ENCODE measurements around the gene CYP2E1.
"Not testable (repeated sequence)": the region's sequence is repeated elsewhere in the genome, so short reads cannot be mapped to it uniquely, and the experiment has no call there.

Gene CYP2E1

DNA sequence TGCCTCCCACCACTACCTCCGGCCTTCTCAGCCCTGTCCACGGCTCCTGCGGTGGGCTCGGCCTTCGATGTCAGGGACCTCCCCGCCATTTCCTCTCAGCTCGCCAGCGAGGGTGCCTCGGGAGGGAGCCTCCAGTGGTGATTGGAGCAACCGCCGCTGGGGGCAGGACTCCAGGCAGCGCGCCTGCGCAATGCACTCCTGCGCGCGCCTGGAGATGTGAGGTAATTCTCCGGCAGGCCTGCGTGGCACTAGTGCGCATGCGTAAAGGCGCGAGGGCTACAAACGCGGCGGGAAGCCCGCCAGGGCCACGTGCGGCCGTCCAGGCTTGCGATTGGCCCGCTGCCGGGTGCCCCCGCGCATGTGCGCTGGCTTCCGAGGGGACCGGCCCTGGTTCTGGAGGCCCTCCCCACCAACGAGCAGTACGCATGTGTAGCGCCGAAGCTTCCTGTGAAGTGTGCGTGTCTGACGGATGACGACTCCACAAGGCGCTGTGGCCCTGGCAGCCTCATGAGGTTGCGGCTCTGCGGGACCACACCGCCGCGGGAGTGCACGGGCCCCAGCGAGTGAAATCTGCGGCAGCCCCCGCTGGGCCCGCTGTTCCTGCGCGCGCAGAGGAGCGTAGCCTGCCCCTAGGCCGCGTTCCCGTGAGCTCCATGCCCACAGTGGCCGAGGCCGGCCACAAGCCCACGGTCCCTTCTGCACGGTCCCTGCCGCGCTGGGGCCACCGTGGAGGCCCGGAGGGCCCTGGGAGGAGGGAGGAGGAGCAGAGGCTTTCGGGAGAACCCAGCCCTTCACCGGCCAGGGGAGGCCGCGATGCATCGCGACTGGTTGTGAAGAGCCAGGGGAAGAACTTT, 38.5 kb downstream of the CYP2E1 start, which contains the start of gene SYCE1:
TSS of gene SYCE1 (minus strand) at position 143 of the 854 bp plus-strand sequence. CDS start at position 89, 54 bp downstream.
- DNase-seq (ENCODE audit: extremely low spot score), result no peak
- ChIA-PET CTCF (no interaction called here), POLR2A (no interaction called here)
- TF ChIP-seq ARNT (IDR thresholded peaks at IDR 0.05) (no peak), HDGF (IDR thresholded peaks at IDR 0.05; ENCODE audit: borderline replicate concordance) (no peak), TARDBP (IDR thresholded peaks at IDR 0.05) (no peak), FOXK2 (IDR thresholded peaks at IDR 0.05) (no peak), ZNF384 (IDR thresholded peaks at IDR 0.05) (no peak), FOXA1 (IDR thresholded peaks at IDR 0.05) (no peak), SP1 (IDR thresholded peaks at IDR 0.05) (no peak), BHLHE40 (IDR thresholded peaks at IDR 0.05; ENCODE audit: borderline replicate concordance) (no peak), LEF1 (IDR thresholded peaks at IDR 0.05; ENCODE audit: borderline replicate concordance) (no peak), ELF4 (IDR thresholded peaks at IDR 0.05) (no peak), SUZ12 (IDR thresholded peaks at IDR 0.05) (no peak), FOXM1 (IDR thresholded peaks at IDR 0.05; ENCODE audit: borderline replicate concordance) (no peak), NFRKB (IDR thresholded peaks at IDR 0.05) (no peak), L3MBTL2 (conservative IDR thresholded peaks at IDR 0.05) (no peak)
- TF ChIP-seq, protein P1, sequence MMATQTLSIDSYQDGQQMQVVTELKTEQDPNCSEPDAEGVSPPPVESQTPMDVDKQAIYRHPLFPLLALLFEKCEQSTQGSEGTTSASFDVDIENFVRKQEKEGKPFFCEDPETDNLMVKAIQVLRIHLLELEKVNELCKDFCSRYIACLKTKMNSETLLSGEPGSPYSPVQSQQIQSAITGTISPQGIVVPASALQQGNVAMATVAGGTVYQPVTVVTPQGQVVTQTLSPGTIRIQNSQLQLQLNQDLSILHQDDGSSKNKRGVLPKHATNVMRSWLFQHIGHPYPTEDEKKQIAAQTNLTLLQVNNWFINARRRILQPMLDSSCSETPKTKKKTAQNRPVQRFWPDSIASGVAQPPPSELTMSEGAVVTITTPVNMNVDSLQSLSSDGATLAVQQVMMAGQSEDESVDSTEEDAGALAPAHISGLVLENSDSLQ (IDR thresholded peaks at IDR 0.05), result no peak

DNA sequence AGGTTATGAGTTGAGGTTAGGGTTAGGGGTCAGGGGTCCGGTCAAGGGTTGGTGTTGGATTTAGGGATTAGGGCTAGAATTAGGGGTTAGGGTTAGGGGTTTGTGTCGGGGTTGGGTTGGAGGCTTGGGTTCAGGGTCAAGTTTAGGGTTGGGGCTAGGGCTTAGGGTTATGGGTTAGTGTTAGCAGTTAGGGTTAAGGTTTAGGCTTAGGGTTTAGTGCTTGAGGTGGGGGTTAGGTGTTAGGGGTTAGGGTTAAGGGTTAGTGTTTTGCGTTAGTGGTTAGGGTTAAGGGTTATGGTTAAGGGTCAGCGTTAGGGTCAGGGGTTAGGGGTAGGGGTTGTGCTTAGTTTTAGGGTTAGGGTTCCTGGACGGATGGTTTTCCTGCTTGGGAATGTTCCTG, 40.0 kb downstream of the CYP2E1 start:
- no peak for TF ChIP-seq FOXK2 (IDR thresholded peaks at IDR 0.05)
- no peak for TF ChIP-seq BHLHE40 (IDR thresholded peaks at IDR 0.05; ENCODE audit: borderline replicate concordance)
- TF ChIP-seq SUZ12 (IDR thresholded peaks at IDR 0.05), result no peak
- TF ChIP-seq, protein P1 (IDR thresholded peaks at IDR 0.05), result no peak
- no peak for TF ChIP-seq FOXM1 (IDR thresholded peaks at IDR 0.05; ENCODE audit: borderline replicate concordance)
- no peak for TF ChIP-seq HDGF (IDR thresholded peaks at IDR 0.05; ENCODE audit: borderline replicate concordance)
- no peak for TF ChIP-seq SP1 (IDR thresholded peaks at IDR 0.05)
- no peak for TF ChIP-seq TARDBP (IDR thresholded peaks at IDR 0.05)
- no peak for TF ChIP-seq ZNF384 (IDR thresholded peaks at IDR 0.05)
- no peak for TF ChIP-seq NFRKB (IDR thresholded peaks at IDR 0.05)
- no peak for TF ChIP-seq CTBP1 (IDR thresholded peaks at IDR 0.05; ENCODE audit: borderline replicate concordance)
- no peak for TF ChIP-seq LEF1 (IDR thresholded peaks at IDR 0.05; ENCODE audit: borderline replicate concordance)
- no peak for TF ChIP-seq FOXA1 (IDR thresholded peaks at IDR 0.05)
- TF ChIP-seq L3MBTL2 (conservative IDR thresholded peaks at IDR 0.05), result no peak
- TF ChIP-seq ELF4 (IDR thresholded peaks at IDR 0.05), result no peak
- no peak for TF ChIP-seq ARNT (IDR thresholded peaks at IDR 0.05)
- POLR2A ChIA-PET, result no interaction called here
- DNase-seq (ENCODE audit: extremely low spot score), result no peak
- CTCF ChIA-PET, result no interaction called here

DNA sequence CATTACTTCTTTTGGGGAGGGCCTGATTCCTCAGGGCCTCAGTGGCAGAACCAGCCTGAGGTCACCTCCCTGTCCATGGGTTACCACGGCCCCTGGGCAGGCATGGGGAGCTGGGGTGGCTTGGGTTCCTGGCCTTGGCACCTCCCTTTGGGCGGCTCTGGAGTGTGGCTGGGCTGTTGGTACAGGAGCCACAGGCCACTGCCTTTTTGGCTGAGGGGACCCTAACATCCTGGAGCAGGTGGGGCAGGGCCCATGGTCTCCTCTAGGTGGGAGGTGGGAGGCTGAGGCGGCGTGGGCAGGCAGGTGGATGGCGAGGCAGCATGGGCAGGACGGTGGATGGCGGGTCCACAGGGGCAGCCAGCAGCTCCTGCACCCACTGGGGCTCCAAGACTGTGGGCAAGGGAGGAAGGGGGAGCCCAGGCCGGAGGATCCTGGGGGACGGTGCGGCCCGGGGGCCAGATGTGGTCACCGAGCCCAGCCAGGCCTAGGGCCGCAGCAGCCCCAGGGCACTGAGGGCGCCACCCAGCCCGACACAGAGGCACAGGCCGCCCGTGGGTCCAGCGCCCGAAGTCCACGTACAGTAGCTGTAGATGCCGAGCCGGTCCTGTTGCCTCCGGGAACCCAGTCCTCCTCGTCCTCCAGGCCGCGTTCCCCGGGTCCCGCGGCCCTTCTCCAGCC, 40.6 kb downstream of the CYP2E1 start:
- ChIA-PET CTCF (no interaction called here), POLR2A (no interaction called here)
- no peak for TF ChIP-seq ARNT (IDR thresholded peaks at IDR 0.05)
- no peak for TF ChIP-seq BHLHE40 (IDR thresholded peaks at IDR 0.05; ENCODE audit: borderline replicate concordance)
- TF ChIP-seq LEF1 (IDR thresholded peaks at IDR 0.05; ENCODE audit: borderline replicate concordance), result no peak
- no peak for TF ChIP-seq FOXM1 (IDR thresholded peaks at IDR 0.05; ENCODE audit: borderline replicate concordance)
- no peak for TF ChIP-seq ELF4 (IDR thresholded peaks at IDR 0.05)
- TF ChIP-seq ZNF384 (IDR thresholded peaks at IDR 0.05), result no peak
- TF ChIP-seq, protein P1 (IDR thresholded peaks at IDR 0.05), result no peak
- TF ChIP-seq SUZ12 (IDR thresholded peaks at IDR 0.05), result no peak
- no peak for TF ChIP-seq TARDBP (IDR thresholded peaks at IDR 0.05)
- TF ChIP-seq FOXA1 (IDR thresholded peaks at IDR 0.05), result no peak
- TF ChIP-seq CTBP1 (IDR thresholded peaks at IDR 0.05; ENCODE audit: borderline replicate concordance), result no peak
- no peak for TF ChIP-seq HDGF (IDR thresholded peaks at IDR 0.05; ENCODE audit: borderline replicate concordance)
- no peak for TF ChIP-seq NFRKB (IDR thresholded peaks at IDR 0.05)
- no peak for TF ChIP-seq FOXK2 (IDR thresholded peaks at IDR 0.05)
- no peak for TF ChIP-seq L3MBTL2 (conservative IDR thresholded peaks at IDR 0.05)
- TF ChIP-seq SP1 (IDR thresholded peaks at IDR 0.05), result no peak
- DNase-seq (ENCODE audit: extremely low spot score), result no peak

DNA sequence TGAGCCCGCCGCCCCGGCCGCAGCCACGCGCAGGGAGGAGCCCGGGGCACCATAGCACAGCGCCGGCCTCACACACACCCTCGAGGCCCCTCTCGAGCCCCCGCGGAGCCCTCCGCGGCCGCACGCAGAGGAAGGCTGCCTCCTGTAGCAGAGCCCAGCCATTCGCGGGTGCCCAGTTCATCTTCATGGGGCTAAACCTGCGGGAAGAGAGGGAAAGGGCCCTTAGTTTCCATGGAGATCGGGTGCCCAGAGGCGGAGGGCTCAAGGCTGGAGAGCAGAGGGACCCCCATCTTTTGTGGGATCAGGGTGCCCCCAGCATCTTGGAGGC, 41.1 kb downstream of the CYP2E1 start:
- CTCF ChIA-PET, result no interaction called here
- TF ChIP-seq SUZ12 (IDR thresholded peaks at IDR 0.05) (no peak), LEF1 (IDR thresholded peaks at IDR 0.05; ENCODE audit: borderline replicate concordance) (no peak), FOXK2 (IDR thresholded peaks at IDR 0.05) (no peak), L3MBTL2 (conservative IDR thresholded peaks at IDR 0.05) (no peak)
- POLR2A ChIA-PET, result no interaction called here
- DNase-seq (ENCODE audit: extremely low spot score), result no peak

DNA sequence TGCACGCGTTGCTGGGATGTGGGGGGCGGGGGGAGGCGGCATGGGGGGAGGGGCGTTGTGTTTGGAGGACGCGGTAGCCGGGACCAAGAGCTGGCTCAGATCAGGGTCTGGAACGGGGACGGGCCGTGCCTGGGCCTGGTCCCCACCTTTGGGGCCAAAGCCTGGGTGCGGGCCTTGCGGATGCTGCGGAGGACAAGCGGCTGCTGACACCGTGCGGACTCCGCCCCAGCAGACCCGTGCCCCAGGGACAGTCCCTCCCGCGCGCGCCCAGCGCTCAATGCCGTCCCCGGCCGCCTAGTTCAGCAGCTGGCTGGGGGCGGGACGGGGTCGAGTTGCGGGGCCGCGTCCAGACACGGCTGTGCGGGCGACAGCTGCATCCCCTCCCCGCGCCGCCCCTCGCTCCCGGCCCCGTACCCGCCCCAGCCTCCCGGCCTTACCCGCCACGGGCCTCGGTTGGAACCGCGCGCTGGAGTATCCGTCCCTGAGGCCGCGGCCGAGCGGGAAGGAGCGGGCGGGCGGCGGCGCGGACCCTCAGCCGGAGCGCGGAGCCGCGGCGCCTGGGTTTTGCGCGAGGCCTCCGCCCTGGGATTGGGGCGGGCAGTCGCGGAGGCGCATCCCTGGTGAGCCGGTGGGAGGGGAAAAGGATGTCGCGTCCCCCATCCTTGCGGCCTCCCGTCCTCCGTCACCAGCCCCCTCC, 41.8 kb downstream of the CYP2E1 start:
- POLR2A ChIA-PET; DNase-seq (ENCODE audit: extremely low spot score); CTCF ChIA-PET: not testable (repeated sequence)

DNA sequence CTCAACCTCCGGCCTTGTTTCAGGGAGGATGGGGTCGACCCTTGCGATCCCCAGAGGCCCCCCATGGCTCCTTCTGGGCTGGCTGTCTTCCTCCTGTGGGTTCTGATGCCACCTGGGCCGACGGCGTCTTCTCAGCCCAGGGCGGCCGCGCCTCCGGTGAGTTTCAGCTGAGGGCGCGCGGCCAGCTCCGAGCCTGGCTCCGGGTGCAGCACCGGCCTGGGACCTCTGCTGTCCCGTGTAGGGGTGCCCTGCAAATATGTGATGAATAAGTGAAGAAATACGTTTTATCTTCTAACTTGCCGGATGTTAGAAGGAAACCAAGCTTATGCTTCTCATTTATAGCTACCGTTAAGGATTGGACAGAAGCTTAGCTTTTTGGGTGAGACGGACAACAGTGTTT, 42.6 kb downstream of the CYP2E1 start:
- POLR2A ChIA-PET; CTCF ChIA-PET; DNase-seq (ENCODE audit: extremely low spot score): not testable (repeated sequence)

DNA sequence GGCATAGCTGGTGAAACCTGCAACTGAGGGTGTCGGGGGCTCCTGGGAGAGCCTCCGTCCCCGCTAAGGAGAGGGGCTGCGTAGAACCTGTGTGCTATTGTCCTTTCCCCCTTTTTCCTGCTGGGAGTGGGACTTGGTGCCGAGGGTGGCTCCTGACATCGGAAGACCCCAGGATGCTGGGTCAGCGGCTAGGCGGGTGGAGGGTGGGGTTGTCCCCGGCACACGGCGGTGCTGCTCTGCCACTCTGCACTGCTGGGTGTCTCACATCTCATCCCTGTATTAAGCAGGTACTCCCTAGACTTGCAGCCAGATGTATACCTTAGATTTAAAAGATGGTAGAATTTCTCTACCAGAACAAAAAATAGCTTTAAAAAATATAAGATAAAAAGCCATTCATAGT, 44.9 kb downstream of the CYP2E1 start:
- CTCF ChIA-PET; DNase-seq (ENCODE audit: extremely low spot score); POLR2A ChIA-PET: not testable (repeated sequence)

DNA sequence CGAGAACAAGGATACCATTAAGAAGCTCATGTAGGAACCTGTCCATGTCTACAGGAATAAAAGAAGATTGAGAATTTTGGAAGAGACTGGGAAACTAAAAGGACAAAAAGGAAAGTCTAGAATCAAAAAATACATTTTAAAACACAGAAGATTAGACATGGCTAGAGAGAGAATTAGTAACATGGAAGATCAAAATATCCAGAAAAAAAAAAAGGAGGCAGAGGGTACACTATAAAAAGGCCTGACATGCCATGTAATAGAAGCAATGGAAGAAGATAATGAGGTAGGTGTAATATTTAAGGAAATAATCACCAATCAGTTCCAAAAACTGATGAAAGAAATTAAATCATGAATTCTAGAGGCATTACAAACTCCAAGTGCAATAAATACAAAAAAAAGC, 46.3 kb downstream of the CYP2E1 start:
- DNase-seq (ENCODE audit: extremely low spot score); POLR2A ChIA-PET: not testable (repeated sequence)
- CTCF ChIA-PET, result interaction anchor here (0.6 to 0.7 kb wide), 2 partner anchors 35 to 61 kb away, joined by 3 read pairs; no protein-coding TSS in a partner anchor

DNA sequence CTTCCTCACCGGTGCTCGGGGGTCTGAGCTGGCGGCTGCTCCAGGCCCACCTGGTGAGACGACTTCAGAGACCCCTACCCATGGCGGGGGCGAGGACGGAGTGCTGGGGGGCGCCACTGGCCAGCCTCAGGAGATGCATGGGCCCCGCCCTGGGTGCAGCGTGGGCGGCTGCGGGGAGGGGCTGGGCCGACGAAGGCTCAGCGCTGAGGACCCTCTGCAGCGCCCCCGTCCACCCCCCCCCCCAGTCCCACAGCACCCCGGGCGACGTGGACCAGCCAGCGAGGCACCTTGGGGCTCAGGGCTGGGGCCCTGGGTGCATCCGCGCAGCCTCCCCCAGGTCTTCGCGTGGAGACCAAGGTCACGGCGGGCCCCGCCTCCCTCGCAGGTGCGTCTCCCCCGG, 49.9 kb downstream of the CYP2E1 start:
- POLR2A ChIA-PET; DNase-seq (ENCODE audit: extremely low spot score); CTCF ChIA-PET: not testable (repeated sequence)

Data from HEK293T (cell line).